ENCODE data around the gene RNF113B.

The RNF113B gene

DNA sequence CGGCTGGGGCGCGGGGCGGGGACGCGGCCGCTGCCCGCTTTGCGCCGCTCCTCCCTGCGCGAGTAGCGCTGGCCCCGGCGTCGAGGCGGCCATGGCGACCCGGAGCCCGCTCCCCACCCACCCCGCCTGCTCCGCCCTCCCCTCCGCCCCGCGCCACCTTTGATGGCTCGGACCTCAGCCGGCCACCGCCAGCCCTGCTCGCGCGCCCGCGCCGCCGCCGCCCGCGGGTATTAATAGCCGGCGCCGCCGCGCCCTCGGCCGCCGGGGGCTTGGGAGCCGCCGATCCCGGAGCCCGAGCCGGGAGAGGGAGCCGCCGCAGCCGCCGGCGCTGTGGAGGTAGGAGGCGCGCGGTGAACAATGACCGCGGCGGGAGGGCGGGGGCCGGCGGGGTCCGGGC, 33.9 kb downstream of the RNF113B start:
- DNase-seq (ENCODE audit: low read depth in 1 of 2, low spot score in 1 of 2), result no peak
- Histone ChIP-seq H3K4me3 (replicated peaks; ENCODE audit: insufficient read depth, low read length) (no peak overlapping the region), H3K27me3 (ENCODE audit: insufficient read depth, poor library complexity, severe bottlenecking) (peaks cover 49% of the 10 kb centered on the region), H3K27ac (replicated peaks) (no peak overlapping the region)
- TF ChIP-seq, protein P1, sequence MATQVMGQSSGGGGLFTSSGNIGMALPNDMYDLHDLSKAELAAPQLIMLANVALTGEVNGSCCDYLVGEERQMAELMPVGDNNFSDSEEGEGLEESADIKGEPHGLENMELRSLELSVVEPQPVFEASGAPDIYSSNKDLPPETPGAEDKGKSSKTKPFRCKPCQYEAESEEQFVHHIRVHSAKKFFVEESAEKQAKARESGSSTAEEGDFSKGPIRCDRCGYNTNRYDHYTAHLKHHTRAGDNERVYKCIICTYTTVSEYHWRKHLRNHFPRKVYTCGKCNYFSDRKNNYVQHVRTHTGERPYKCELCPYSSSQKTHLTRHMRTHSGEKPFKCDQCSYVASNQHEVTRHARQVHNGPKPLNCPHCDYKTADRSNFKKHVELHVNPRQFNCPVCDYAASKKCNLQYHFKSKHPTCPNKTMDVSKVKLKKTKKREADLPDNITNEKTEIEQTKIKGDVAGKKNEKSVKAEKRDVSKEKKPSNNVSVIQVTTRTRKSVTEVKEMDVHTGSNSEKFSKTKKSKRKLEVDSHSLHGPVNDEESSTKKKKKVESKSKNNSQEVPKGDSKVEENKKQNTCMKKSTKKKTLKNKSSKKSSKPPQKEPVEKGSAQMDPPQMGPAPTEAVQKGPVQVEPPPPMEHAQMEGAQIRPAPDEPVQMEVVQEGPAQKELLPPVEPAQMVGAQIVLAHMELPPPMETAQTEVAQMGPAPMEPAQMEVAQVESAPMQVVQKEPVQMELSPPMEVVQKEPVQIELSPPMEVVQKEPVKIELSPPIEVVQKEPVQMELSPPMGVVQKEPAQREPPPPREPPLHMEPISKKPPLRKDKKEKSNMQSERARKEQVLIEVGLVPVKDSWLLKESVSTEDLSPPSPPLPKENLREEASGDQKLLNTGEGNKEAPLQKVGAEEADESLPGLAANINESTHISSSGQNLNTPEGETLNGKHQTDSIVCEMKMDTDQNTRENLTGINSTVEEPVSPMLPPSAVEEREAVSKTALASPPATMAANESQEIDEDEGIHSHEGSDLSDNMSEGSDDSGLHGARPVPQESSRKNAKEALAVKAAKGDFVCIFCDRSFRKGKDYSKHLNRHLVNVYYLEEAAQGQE (IDR thresholded peaks at IDR 0.05; ENCODE audit: insufficient replicate concordance, low read depth), result no peak
- no peak for TF ChIP-seq SPI1 (IDR thresholded peaks at IDR 0.05; ENCODE audit: borderline replicate concordance, low read depth)
- TF ChIP-seq, protein P2, sequence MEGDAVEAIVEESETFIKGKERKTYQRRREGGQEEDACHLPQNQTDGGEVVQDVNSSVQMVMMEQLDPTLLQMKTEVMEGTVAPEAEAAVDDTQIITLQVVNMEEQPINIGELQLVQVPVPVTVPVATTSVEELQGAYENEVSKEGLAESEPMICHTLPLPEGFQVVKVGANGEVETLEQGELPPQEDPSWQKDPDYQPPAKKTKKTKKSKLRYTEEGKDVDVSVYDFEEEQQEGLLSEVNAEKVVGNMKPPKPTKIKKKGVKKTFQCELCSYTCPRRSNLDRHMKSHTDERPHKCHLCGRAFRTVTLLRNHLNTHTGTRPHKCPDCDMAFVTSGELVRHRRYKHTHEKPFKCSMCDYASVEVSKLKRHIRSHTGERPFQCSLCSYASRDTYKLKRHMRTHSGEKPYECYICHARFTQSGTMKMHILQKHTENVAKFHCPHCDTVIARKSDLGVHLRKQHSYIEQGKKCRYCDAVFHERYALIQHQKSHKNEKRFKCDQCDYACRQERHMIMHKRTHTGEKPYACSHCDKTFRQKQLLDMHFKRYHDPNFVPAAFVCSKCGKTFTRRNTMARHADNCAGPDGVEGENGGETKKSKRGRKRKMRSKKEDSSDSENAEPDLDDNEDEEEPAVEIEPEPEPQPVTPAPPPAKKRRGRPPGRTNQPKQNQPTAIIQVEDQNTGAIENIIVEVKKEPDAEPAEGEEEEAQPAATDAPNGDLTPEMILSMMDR (IDR thresholded peaks at IDR 0.05; ENCODE audit: insufficient read depth, low read length), result no peak
- TF ChIP-seq GABPA (IDR thresholded peaks at IDR 0.05; ENCODE audit: low read depth), result no peak
- no peak for TF ChIP-seq POLR2AphosphoS5 (IDR thresholded peaks at IDR 0.05; ENCODE audit: low read depth)

DNA sequence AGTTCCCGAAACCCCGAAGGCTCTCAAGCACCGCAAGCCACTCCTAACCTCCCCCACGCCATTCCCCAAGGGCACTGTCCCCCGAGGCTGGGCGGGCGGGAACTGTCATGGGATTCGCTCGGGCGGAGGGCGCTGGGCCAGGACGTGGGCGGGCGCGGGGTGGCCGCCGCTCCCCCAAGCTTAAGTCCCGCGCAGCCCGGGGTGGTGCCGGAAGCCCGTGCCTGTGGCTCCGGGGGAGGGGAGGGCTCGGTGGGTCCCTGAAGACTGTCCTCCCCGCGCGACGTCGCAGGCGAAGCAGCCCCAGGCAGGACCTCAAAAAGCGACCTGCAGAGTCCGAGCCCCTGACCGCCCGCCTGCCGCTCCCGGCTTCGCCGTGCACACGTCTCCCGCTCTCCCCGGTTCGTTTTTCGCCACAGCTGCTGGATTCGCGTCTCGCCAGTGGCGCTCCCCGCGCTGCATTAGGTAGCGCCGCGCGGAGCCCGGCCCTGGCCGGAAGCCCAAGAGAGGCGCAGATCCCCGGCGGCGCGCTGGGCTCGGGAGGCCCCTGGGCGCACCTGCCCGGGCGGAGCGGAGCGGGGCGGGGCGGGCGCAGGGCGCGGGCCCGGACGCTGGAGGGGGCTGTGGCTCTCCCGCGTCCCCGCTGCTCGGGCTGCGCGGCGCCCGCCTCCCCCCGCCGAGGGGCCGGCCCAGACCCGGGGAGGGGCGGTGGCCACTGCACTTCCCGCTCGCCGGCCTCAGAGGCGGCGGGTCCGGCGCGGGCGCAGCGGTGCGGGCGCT, 34.5 kb downstream of the RNF113B start, which contains the start of gene FARP1:
Gene FARP1 (plus strand): TSS at position 715 of the 777 bp plus-strand sequence. CDS start 70,149 bp downstream, outside the sequence.
- no peak for TF ChIP-seq SPI1 (IDR thresholded peaks at IDR 0.05; ENCODE audit: borderline replicate concordance, low read depth)
- no peak for TF ChIP-seq GABPA (IDR thresholded peaks at IDR 0.05; ENCODE audit: low read depth)
- H3K27me3 ChIP-seq (ENCODE audit: insufficient read depth, poor library complexity, severe bottlenecking), result peaks cover 46% of the 10 kb centered on the region
- no peak within 1 kb of the TSS for H3K27ac ChIP-seq (replicated peaks)
- peak within 1 kb of the TSS; percentile 30 for H3K4me3 ChIP-seq (replicated peaks; ENCODE audit: insufficient read depth, low read length)
- DNase-seq (ENCODE audit: low read depth in 1 of 2, low spot score in 1 of 2), result no peak

DNA sequence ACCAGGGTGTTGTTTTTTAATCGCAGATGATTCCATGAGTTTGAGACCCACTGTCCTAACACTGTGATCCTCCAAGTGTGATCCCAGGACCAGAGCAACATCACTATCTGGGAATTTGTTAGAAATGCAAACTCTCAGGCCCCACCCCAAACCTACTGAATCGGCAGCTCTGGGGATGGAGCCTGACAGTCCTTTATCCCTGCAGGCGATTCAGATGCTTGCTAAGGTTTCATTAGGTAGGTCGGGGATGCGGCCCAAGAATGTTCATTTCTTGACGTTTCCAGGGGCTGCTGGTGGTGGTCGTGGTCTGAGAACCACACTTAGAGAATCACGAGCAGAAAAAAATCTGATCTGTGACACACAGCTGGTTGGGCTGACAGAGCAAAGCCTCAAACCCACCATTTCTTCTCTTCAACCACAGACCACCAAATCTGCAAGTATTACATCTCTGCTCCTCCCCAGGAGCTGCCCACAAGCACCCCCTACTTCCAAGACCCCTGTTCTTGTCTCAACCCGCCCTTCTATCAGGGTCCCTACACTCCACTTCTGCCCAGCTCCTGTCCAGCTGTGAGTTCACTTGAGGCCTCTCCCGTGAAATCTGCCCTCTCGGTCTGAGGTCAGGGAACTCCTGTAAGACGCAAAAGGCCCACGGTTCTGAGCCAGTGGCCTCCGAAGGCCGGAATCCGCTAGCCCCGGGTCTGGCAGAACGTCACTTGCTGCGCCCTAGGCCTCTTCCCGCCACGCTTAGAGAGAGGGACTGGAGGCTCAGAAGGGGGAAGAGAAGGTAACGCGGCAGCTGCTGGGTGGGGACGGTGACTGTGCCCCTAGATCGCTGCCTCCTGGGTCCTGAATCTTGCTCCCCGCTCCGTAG, 35.3 kb downstream of the RNF113B start:
- TF ChIP-seq SPI1 (IDR thresholded peaks at IDR 0.05; ENCODE audit: borderline replicate concordance, low read depth), result no peak
- TF ChIP-seq, protein P2 (IDR thresholded peaks at IDR 0.05; ENCODE audit: insufficient read depth, low read length), result no peak
- TF ChIP-seq GABPA (IDR thresholded peaks at IDR 0.05; ENCODE audit: low read depth), result no peak
- TF ChIP-seq, protein P1 (IDR thresholded peaks at IDR 0.05; ENCODE audit: insufficient replicate concordance, low read depth), result no peak
- TF ChIP-seq POLR2AphosphoS5 (IDR thresholded peaks at IDR 0.05; ENCODE audit: low read depth), result no peak
- H3K4me3 ChIP-seq (replicated peaks; ENCODE audit: insufficient read depth, low read length), result peak overlapping the region; percentile 30; the same call in 1 of the 2 replicates
- peak in 1 of 2 experiments; percentile 4 for DNase-seq (ENCODE audit: low read depth in 1 of 2, low spot score in 1 of 2)
- H3K27ac ChIP-seq (replicated peaks), result no peak overlapping the region
- peaks cover 46% of the 10 kb centered on the region for H3K27me3 ChIP-seq (ENCODE audit: insufficient read depth, poor library complexity, severe bottlenecking)

DNA sequence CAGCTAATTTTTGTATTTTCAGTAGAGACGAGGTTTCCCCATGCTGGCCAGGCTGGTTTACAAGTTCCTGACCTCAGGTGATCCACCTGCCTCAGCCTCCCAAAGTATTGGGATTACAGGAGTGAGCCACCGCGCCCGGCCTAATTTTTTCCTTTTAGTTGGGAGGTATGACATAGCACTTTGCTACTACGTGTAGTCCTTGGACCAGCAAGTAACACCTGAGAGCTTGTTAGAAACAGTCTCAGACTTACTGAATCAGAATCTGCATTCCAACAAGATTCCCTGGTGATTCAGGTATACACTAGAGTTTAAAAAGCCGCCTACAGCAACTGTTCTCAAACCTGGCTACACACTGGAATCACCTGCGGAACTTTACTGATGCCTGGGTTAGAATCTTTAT, 36.0 kb downstream of the RNF113B start:
- no peak overlapping the region for H3K27ac ChIP-seq (replicated peaks)
- no peak for DNase-seq (ENCODE audit: low read depth in 1 of 2, low spot score in 1 of 2)
- peaks cover 47% of the 10 kb centered on the region for H3K27me3 ChIP-seq (ENCODE audit: insufficient read depth, poor library complexity, severe bottlenecking)
- TF ChIP-seq GABPA (IDR thresholded peaks at IDR 0.05; ENCODE audit: low read depth), result no peak
- H3K4me3 ChIP-seq (replicated peaks; ENCODE audit: insufficient read depth, low read length), result no peak overlapping the region

Measured in HL-60 (cell line).